ENCODE results near the gene GNAT1. TPM values are rescaled to one million over a fixed set of nuclear protein-coding genes. Genes with fewer than 3 reads are reported as not detected.
A peak's percentile ranks its signal among the peaks of the same experiment; 100 is the strongest.
"Not testable (repeated sequence)": the region's sequence is repeated elsewhere in the genome, so short reads cannot be mapped to it uniquely, and the experiment has no call there.

Gene GNAT1
- total RNA-seq, 1 donor from 2014 or later: 0.12 TPM

GRCh38 chr3:50221411-50222168 lies 30.2 kb downstream of the GNAT1 start:
- no peaks in the 10 kb centered on the region for H3K9me3 Mint-ChIP-seq (ENCODE audit: low read depth)
- peaks cover 2% of the 10 kb centered on the region for H3K36me3 Mint-ChIP-seq (ENCODE audit: insufficient read depth)
- peaks cover 52% of the 10 kb centered on the region for H3K27me3 Mint-ChIP-seq
- peaks cover 4% of the 10 kb centered on the region for H3K4me1 Mint-ChIP-seq (ENCODE audit: low read depth)
- DNase-seq (ENCODE audit: low spot score, unreplicated experiment): no peak
- no peak overlapping the region for H3K4me3 Mint-ChIP-seq (ENCODE audit: low read depth)
- H3K27ac Mint-ChIP-seq: no peak overlapping the region
- peak; percentile 35 for TF ChIP-seq CTCF (IDR thresholded peaks at IDR 0.05; ENCODE audit: unreplicated experiment)

DNA sequence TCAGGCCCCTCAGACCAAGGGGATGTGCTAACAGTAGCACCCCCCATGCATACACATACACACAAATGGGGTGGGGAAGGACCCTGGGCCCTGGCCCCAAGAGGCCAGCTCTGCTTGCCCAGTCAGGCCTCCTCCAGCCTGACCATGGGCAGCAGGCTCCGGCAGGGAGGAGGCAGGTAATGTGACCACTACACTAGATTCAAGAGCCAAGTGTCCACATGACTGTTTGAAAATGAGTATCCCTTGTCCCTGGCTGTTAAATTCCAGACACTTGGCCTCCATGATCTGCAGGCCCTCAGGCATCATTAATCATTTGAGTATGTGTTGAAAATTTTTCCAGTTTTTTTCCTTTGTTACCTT lies 30.7 kb downstream of the GNAT1 start:
- Mint-ChIP-seq H3K4me3 (ENCODE audit: low read depth) (no peak overlapping the region), H3K9me3 (ENCODE audit: low read depth) (no peaks in the 10 kb centered on the region), H3K27me3 (peaks cover 55% of the 10 kb centered on the region), H3K27ac (no peak overlapping the region), H3K36me3 (ENCODE audit: insufficient read depth) (peaks cover 2% of the 10 kb centered on the region), H3K4me1 (ENCODE audit: low read depth) (peaks cover 6% of the 10 kb centered on the region)
- TF ChIP-seq CTCF (IDR thresholded peaks at IDR 0.05; ENCODE audit: unreplicated experiment): no peak
- DNase-seq (ENCODE audit: low spot score, unreplicated experiment): no peak

- Mint-ChIP-seq H3K4me1 (ENCODE audit: low read depth) (peaks cover 17% of the 10 kb centered on the region), H3K27ac (peak overlapping the region; percentile 22), H3K36me3 (ENCODE audit: insufficient read depth) (no peaks in the 10 kb centered on the region), H3K27me3 (peaks cover 36% of the 10 kb centered on the region), H3K9me3 (ENCODE audit: low read depth) (no peaks in the 10 kb centered on the region), H3K4me3 (ENCODE audit: low read depth) (no peak overlapping the region)
- TF ChIP-seq CTCF (IDR thresholded peaks at IDR 0.05; ENCODE audit: unreplicated experiment): no peak
- DNase-seq (ENCODE audit: low spot score, unreplicated experiment): no peak
Observed at GRCh38 chr3:50224639-50225038, 33.2 kb downstream of the GNAT1 start.

DNA sequence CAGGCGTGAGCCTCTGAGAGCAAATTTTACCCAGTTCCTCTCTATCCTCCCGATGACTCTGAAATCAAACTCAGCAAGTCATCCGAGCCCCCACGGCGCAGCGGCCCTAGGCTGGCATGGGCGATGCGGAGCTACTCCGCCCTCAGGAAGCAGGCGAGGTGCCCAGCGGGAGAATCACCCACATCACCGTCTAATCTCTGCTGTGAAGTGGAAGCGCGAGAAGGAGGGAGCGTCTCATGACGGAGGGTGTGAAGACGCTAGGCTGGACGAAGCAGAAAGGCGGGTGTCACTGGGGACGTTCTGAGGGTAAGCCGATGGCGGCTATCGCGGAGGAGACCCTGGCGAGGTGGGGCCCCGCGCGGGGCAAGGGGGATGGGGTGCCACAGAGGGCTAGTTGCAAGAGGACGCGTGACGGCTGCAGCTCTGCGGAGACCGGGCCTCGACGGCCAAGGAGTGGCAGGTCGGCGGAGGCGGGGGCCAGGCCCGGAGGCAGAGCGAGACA lies 35.5 kb downstream of the GNAT1 start:
- DNase-seq (ENCODE audit: low spot score, unreplicated experiment): no peak
- TF ChIP-seq CTCF (IDR thresholded peaks at IDR 0.05; ENCODE audit: unreplicated experiment): no peak
- Mint-ChIP-seq H3K27ac (peak overlapping the region; percentile 27), H3K4me3 (ENCODE audit: low read depth) (peak overlapping the region; percentile 72), H3K27me3 (peaks cover 31% of the 10 kb centered on the region), H3K4me1 (ENCODE audit: low read depth) (peaks cover 20% of the 10 kb centered on the region), H3K36me3 (ENCODE audit: insufficient read depth) (no peaks in the 10 kb centered on the region), H3K9me3 (ENCODE audit: low read depth) (no peaks in the 10 kb centered on the region)

DNA sequence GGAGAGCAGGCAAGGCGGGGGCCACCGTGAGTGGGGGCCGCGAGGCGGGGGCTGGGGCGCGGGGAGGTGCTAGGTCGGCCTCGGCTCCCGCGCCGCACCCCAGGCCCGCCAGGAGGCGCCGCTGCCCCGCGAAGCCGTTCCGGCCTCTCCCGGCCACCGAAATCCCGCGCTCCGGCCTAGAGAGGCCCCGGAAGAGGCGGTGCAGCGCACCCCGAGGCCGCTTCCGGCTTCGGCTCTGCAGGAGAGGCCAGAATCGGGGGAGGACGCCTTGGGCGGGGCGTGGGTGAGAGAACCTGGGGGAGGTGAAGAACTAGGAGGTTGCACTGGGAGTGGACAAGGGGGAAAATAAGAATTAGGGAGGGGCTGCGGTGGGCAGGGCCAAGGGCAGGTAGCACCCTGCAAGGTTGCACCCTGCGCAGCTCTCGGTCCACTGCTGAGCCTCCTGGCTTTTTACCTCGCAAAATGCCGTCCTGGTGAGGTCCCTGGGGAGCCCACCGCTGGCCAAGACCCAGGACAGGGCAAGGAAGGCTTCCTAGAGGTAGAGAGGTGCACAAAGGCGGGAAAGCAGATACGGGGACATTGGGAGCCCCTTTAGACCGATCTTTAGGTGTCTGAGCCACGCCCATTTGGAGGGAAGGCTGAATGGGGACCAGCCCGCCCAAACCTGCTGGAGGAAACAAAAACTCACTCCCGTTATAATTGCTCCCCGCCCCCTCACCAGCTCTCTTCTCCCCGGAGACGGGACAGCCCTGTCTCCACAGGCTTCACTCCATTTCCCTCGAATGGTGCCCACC lies 36.2 kb downstream of the GNAT1 start:
- H3K36me3 Mint-ChIP-seq (ENCODE audit: insufficient read depth): no peaks in the 10 kb centered on the region
- H3K27me3 Mint-ChIP-seq: peaks cover 31% of the 10 kb centered on the region
- peaks cover 20% of the 10 kb centered on the region for H3K4me1 Mint-ChIP-seq (ENCODE audit: low read depth)
- no peaks in the 10 kb centered on the region for H3K9me3 Mint-ChIP-seq (ENCODE audit: low read depth)
- TF ChIP-seq CTCF (IDR thresholded peaks at IDR 0.05; ENCODE audit: unreplicated experiment): peak; percentile 85
- H3K4me3 Mint-ChIP-seq (ENCODE audit: low read depth): peak overlapping the region; percentile 78
- H3K27ac Mint-ChIP-seq: peak overlapping the region; percentile 93
- peak; percentile 92 for DNase-seq (ENCODE audit: low spot score, unreplicated experiment)

DNA sequence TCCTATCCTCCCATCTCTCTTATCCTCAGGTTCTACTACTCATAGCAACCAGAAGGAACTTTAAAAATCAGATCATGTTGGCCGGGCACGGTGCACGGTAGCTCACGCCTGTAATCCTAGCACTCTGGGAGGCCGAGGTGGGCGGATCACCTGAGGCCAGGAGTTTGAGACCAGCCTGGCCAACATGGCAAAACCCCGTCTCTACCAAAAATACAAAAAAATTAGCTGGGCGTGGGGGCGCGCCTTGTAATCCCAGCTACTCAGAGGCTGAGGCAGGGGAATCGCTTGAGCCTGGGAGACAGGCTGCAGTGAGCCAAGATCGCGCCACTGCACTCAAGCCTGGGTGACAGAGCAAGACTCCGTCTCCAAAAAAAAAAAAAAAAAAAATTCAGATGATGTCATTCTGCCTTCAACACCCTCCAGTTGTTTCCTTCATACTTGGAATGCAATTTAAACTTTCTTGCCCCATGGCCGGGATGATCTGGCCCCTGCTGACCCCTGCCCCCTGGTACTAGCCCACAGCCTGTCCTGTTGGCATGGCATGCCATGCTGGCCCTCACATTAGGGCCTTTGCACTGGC lies 36.9 kb downstream of the GNAT1 start:
- H3K9me3 Mint-ChIP-seq (ENCODE audit: low read depth); H3K36me3 Mint-ChIP-seq (ENCODE audit: insufficient read depth); DNase-seq (ENCODE audit: low spot score, unreplicated experiment): not testable (repeated sequence)
- Mint-ChIP-seq H3K27me3 (peaks cover 30% of the 10 kb centered on the region), H3K27ac (peak overlapping the region; percentile 93), H3K4me3 (ENCODE audit: low read depth) (peak overlapping the region; percentile 78), H3K4me1 (ENCODE audit: low read depth) (peaks cover 25% of the 10 kb centered on the region)

Measured in progenitor cell of endocrine pancreas (in vitro differentiated cells).